ENCODE measurements around the gene TMEM50A.
A peak's percentile ranks its signal among the peaks of the same experiment; 100 is the strongest.
"Not testable (repeated sequence)": the region's sequence is repeated elsewhere in the genome, so short reads cannot be mapped to it uniquely, and the experiment has no call there.

Gene TMEM50A

GRCh38 chr1:25338188-25338981 lies at the start of gene TMEM50A:
TMEM50A (plus strand) TSS chr1:25338334; CDS start chr1:25340487, 2,153 bp downstream.
- Histone ChIP-seq H3K9me3 (no peaks in the 10 kb centered on the region), H3K27ac (peak within 1 kb of the TSS; percentile 94), H3K27me3 (no peaks in the 10 kb centered on the region), H3K4me1 (peaks cover 19% of the 10 kb centered on the region), H3K4me2 (peak within 1 kb of the TSS; percentile 96), H3K9ac (peak within 1 kb of the TSS; percentile 95), H3K4me3 (peak within 1 kb of the TSS; percentile 99), H3K36me3 (peaks cover 15% of the 10 kb centered on the region), H4K20me1 (peaks cover 52% of the 10 kb centered on the region)
- TF ChIP-seq Cebpa-rat (IDR thresholded peaks at IDR 0.05): no peak

- not testable (repeated sequence) for H3K9ac ChIP-seq, H3K4me3 ChIP-seq, H3K4me2 ChIP-seq, H3K36me3 ChIP-seq, H3K27ac ChIP-seq, H4K20me1 ChIP-seq, H3K9me3 ChIP-seq, H3K27me3 ChIP-seq
- H3K4me1 ChIP-seq: peaks cover 11% of the 10 kb centered on the region; the same call in 1 of the 2 replicates
Observed at GRCh38 chr1:25288573-25289101, 49.5 kb upstream of the TMEM50A start.

- not testable (repeated sequence) for H4K20me1 ChIP-seq, H3K36me3 ChIP-seq, H3K27me3 ChIP-seq, H3K9ac ChIP-seq, H3K27ac ChIP-seq, H3K4me2 ChIP-seq, H3K4me3 ChIP-seq, H3K4me1 ChIP-seq, H3K9me3 ChIP-seq
Observed at GRCh38 chr1:25290043-25290442, 48.1 kb upstream of the TMEM50A start.

GRCh38 chr1:25293426-25293825 lies 44.7 kb upstream of the TMEM50A start:
- not testable (repeated sequence) for H3K9me3 ChIP-seq

GRCh38 chr1:25294889-25295826 lies 43.0 kb upstream of the TMEM50A start:
- H3K27ac ChIP-seq, H3K9me3 ChIP-seq, H3K4me1 ChIP-seq, H3K27me3 ChIP-seq, H3K4me3 ChIP-seq, H4K20me1 ChIP-seq, H3K4me2 ChIP-seq, H3K36me3 ChIP-seq, H3K9ac ChIP-seq: not testable (repeated sequence)

More at GRCh38 chr1:25293426-25293825, 44.7 kb upstream of the TMEM50A start:
- not testable (repeated sequence) for H3K4me3 ChIP-seq, H4K20me1 ChIP-seq, H3K27me3 ChIP-seq, H3K4me2 ChIP-seq, H3K36me3 ChIP-seq, H3K4me1 ChIP-seq, H3K27ac ChIP-seq, H3K9ac ChIP-seq

- not testable (repeated sequence) for H3K4me3 ChIP-seq, H3K9me3 ChIP-seq, H3K27ac ChIP-seq, H3K36me3 ChIP-seq, H3K4me2 ChIP-seq, H4K20me1 ChIP-seq, H3K4me1 ChIP-seq, H3K9ac ChIP-seq, H3K27me3 ChIP-seq
Observed at GRCh38 chr1:25296501-25296900, 41.6 kb upstream of the TMEM50A start.

- H3K4me1 ChIP-seq, H3K27me3 ChIP-seq, H3K27ac ChIP-seq, H4K20me1 ChIP-seq, H3K36me3 ChIP-seq, H3K4me3 ChIP-seq, H3K4me2 ChIP-seq, H3K9me3 ChIP-seq, H3K9ac ChIP-seq: not testable (repeated sequence)
Observed at GRCh38 chr1:25300729-25301128, 37.4 kb upstream of the TMEM50A start.

- H3K4me3 ChIP-seq, H3K9ac ChIP-seq, H3K4me1 ChIP-seq, H3K9me3 ChIP-seq, H3K4me2 ChIP-seq, H3K36me3 ChIP-seq, H4K20me1 ChIP-seq, H3K27ac ChIP-seq, H3K27me3 ChIP-seq: not testable (repeated sequence)
Observed at GRCh38 chr1:25302330-25302729, 35.8 kb upstream of the TMEM50A start.

- H3K27ac ChIP-seq, H3K4me3 ChIP-seq, H3K9ac ChIP-seq, H3K9me3 ChIP-seq, H4K20me1 ChIP-seq, H3K27me3 ChIP-seq, H3K4me2 ChIP-seq, H3K4me1 ChIP-seq, H3K36me3 ChIP-seq: not testable (repeated sequence)
Observed at GRCh38 chr1:25304936-25305335, 33.2 kb upstream of the TMEM50A start.

GRCh38 chr1:25308168-25308567 lies 30.0 kb upstream of the TMEM50A start:
- not testable (repeated sequence) for H4K20me1 ChIP-seq, H3K9me3 ChIP-seq, H3K4me3 ChIP-seq, H3K27me3 ChIP-seq, H3K9ac ChIP-seq, H3K36me3 ChIP-seq, H3K4me2 ChIP-seq, H3K4me1 ChIP-seq, H3K27ac ChIP-seq

- not testable (repeated sequence) for H3K27me3 ChIP-seq, H3K4me3 ChIP-seq, H3K4me2 ChIP-seq, H3K4me1 ChIP-seq, H3K27ac ChIP-seq, H4K20me1 ChIP-seq, H3K36me3 ChIP-seq, H3K9ac ChIP-seq, H3K9me3 ChIP-seq
Observed at GRCh38 chr1:25309085-25309484, 29.0 kb upstream of the TMEM50A start.

GRCh38 chr1:25309486-25309885 lies 28.6 kb upstream of the TMEM50A start:
- not testable (repeated sequence) for H3K27ac ChIP-seq, H4K20me1 ChIP-seq, H3K9me3 ChIP-seq, H3K9ac ChIP-seq, H3K4me1 ChIP-seq, H3K4me2 ChIP-seq, H3K4me3 ChIP-seq, H3K27me3 ChIP-seq, H3K36me3 ChIP-seq

GRCh38 chr1:25312806-25313470 lies 25.2 kb upstream of the TMEM50A start:
- not testable (repeated sequence) for H3K4me2 ChIP-seq, H4K20me1 ChIP-seq, H3K27ac ChIP-seq, H3K4me1 ChIP-seq, H3K9me3 ChIP-seq, H3K36me3 ChIP-seq, H3K4me3 ChIP-seq, H3K9ac ChIP-seq, H3K27me3 ChIP-seq

All from BLaER1 (cell line).